GM23338 (cell line): ENCODE measurements around the gene RRM1. TPM values are rescaled to one million over a fixed set of nuclear protein-coding genes. Genes with fewer than 3 reads are reported as not detected.

Source experiments
- ATAC-seq: fragments of 200-7000 bp; cut with Tn5 transposase; 3 replicates; pipeline ENCODE4 v1.9.1; 2020
- DNase-seq: peaks from one replicate; pipeline ENCODE4 v3.0.0-alpha.2; 2015; ENCODE audit warnings: low spot score
- H2AFZ ChIP-seq: fragments of 200-600 bp; sonication (generic); 2 replicates; pipeline ENCODE4 v1.8.0; 2016; ENCODE audit warnings: antibody characterized with exemption, mild to moderate bottlenecking, moderate library complexity
- H3F3A ChIP-seq: fragments of 200-600 bp; sonication (generic); replicated peaks from 2 replicates; pipeline ENCODE4 v1.8.0; 2017; ENCODE audit warnings: antibody characterized with exemption, mixed run types, low read depth
- H3K27ac ChIP-seq: fragments of 200-600 bp; sonication (generic); 2 replicates; pipeline ENCODE4 v1.6.1; 2016; ENCODE audit warnings: low read depth
- H3K27me3 ChIP-seq: fragments of 200-600 bp; sonication (generic); 2 replicates; pipeline ENCODE4 v1.8.0; 2016; ENCODE audit warnings: mild to moderate bottlenecking, mixed run types, moderate library complexity; ENCODE audit not compliant: insufficient read depth
- H3K36me3 ChIP-seq: fragments of 200-600 bp; sonication (generic); 2 replicates; pipeline ENCODE4 v1.8.0; 2016; ENCODE audit warnings: mild to moderate bottlenecking; ENCODE audit not compliant: insufficient read depth
- H3K4me1 ChIP-seq: fragments of 200-600 bp; sonication (generic); 2 replicates; pipeline ENCODE4 v1.8.0; 2016; ENCODE audit warnings: mild to moderate bottlenecking, moderate library complexity; ENCODE audit not compliant: insufficient read depth
- H3K4me2 ChIP-seq: fragments of 200-600 bp; sonication (generic); 2 replicates; pipeline ENCODE4 v1.7.1; 2017; ENCODE audit warnings: mixed run types
- H3K4me3 ChIP-seq: fragments of 200-600 bp; sonication (generic); 2 replicates; pipeline ENCODE4 v1.6.1; 2016; ENCODE audit warnings: mixed run types
- H3K79me2 ChIP-seq: fragments of 200-600 bp; sonication (generic); replicated peaks from 2 replicates; pipeline ENCODE4 v1.8.0; 2017; ENCODE audit warnings: mild to moderate bottlenecking; ENCODE audit not compliant: insufficient read depth
- H3K9me2 ChIP-seq: fragments of 200-600 bp; sonication (generic); 2 replicates; pipeline ENCODE4 v1.8.0; 2017; ENCODE audit not compliant: insufficient read depth
- H4K20me1 ChIP-seq: fragments of 200-600 bp; sonication (generic); replicated peaks from 2 replicates; pipeline ENCODE4 v1.8.0; 2017; ENCODE audit warnings: mild to moderate bottlenecking; ENCODE audit not compliant: insufficient read depth
- H3K27ac Mint-ChIP-seq: 2 replicates; pipeline ENCODE4 v1.8.0; 2020; ENCODE audit warnings: inconsistent platforms, mild to moderate bottlenecking, moderate library complexity, mixed read lengths
- H3K27me3 Mint-ChIP-seq: 3 replicates; pipeline ENCODE4 v1.8.0; 2022; ENCODE audit warnings: low read depth, mild to moderate bottlenecking, moderate library complexity, mixed read lengths, inconsistent platforms; ENCODE audit not compliant: insufficient read depth, poor library complexity
- H3K36me3 Mint-ChIP-seq: 3 replicates; pipeline ENCODE4 v1.8.0; 2021; ENCODE audit warnings: low read depth, mild to moderate bottlenecking, inconsistent platforms, moderate library complexity, mixed read lengths
- H3K4me1 Mint-ChIP-seq: 3 replicates; pipeline ENCODE4 v1.8.0; 2020; ENCODE audit warnings: mild to moderate bottlenecking, inconsistent platforms, mixed read lengths
- H3K4me3 Mint-ChIP-seq: 3 replicates; pipeline ENCODE4 v1.8.0; 2021; ENCODE audit warnings: moderate library complexity, mild to moderate bottlenecking, inconsistent platforms, mixed read lengths
- H3K9me3 Mint-ChIP-seq: 3 replicates; pipeline ENCODE4 v1.8.0; 2020; ENCODE audit warnings: moderate library complexity, mild to moderate bottlenecking, inconsistent platforms, mixed read lengths
- CREB1 ChIP-seq: fragments of 250-450 bp; sonication (Bioruptor Pico); IDR thresholded peaks from 2 replicates; pipeline ENCODE4 v1.5.0; 2020; ENCODE audit warnings: low read depth, mild to moderate bottlenecking, moderate library complexity
- CTCF ChIP-seq, 2 experiments: fragments of 200-600 bp in 1 of 2; sonication (generic) in 1 of 2; conservative IDR thresholded peaks; 2 replicates each; pipeline versions ENCODE4 v1.5.1 to v1.6.1; 2016 to 2017; ENCODE audit warnings: antibody characterized with exemption in 2 of 2, low read depth in 2 of 2, mild to moderate bottlenecking in 2 of 2, moderate library complexity in 1 of 2
- ETS1 ChIP-seq: IDR thresholded peaks from 2 replicates; pipeline ENCODE4 v1.6.1; 2016; ENCODE audit warnings: antibody characterized with exemption
- EZH2 ChIP-seq: fragments of 200-600 bp; sonication (generic); IDR thresholded peaks from one replicate; pipeline ENCODE4 v1.8.0; 2017; ENCODE audit warnings: antibody characterized with exemption, mild to moderate bottlenecking, low read depth; ENCODE audit not compliant: unreplicated experiment
- EZH2phosphoT487 ChIP-seq: fragments of 200-600 bp; sonication (generic); IDR thresholded peaks from one replicate; pipeline ENCODE4 v1.8.1; 2018; ENCODE audit warnings: antibody characterized with exemption; ENCODE audit not compliant: unreplicated experiment
- JUNB ChIP-seq: IDR thresholded peaks from one replicate; pipeline ENCODE4 v1.6.1; 2016; ENCODE audit warnings: antibody characterized with exemption; ENCODE audit not compliant: unreplicated experiment
- NANOG ChIP-seq: IDR thresholded peaks from 2 replicates; pipeline ENCODE4 v1.6.1; 2016; ENCODE audit warnings: antibody characterized with exemption, borderline replicate concordance
- POLR2AphosphoS5 ChIP-seq: IDR thresholded peaks from 2 replicates; pipeline ENCODE4 v1.6.1; 2016; ENCODE audit warnings: antibody characterized with exemption, low read depth
- REST ChIP-seq: IDR thresholded peaks from one replicate; pipeline ENCODE4 v1.6.1; 2018; ENCODE audit warnings: antibody characterized with exemption; ENCODE audit not compliant: unreplicated experiment
- STAT1 ChIP-seq: IDR thresholded peaks from one replicate; pipeline ENCODE4 v1.6.1; 2016; ENCODE audit warnings: antibody characterized with exemption; ENCODE audit not compliant: unreplicated experiment
- ZNF114 ChIP-seq: fragments of 250-450 bp; sonication (Bioruptor Pico); IDR thresholded peaks from 2 replicates; pipeline ENCODE4 v1.5.0; 2020; ENCODE audit warnings: mild to moderate bottlenecking, moderate library complexity
- ZNF331 ChIP-seq: fragments of 250-450 bp; sonication (Bioruptor Pico); IDR thresholded peaks from 2 replicates; pipeline ENCODE4 v1.5.0; 2020; ENCODE audit warnings: low read depth, mild to moderate bottlenecking, moderate library complexity
- polyA plus RNA-seq: library from polyadenylated mRNA; unstranded; fragments of >200 nt; fragmentation: Nextera tagmentation; extraction: Ambion mirVana; gene quantifications from 2 replicates; pipeline ENCODE4 v1.2.1, GENCODE V29; 2016
- total RNA-seq: library from RNA; depleted of rRNA; stranded (reverse); fragments of >200 nt; shearing (Covaris generic); gene quantifications from 2 replicates; pipeline ENCODE4 v1.2.3, GENCODE V29; 2014

The RRM1 gene
- total and polyA plus RNA-seq, 2 experiments from 2014 or later = 47.3 to 96.8 TPM

DNA sequence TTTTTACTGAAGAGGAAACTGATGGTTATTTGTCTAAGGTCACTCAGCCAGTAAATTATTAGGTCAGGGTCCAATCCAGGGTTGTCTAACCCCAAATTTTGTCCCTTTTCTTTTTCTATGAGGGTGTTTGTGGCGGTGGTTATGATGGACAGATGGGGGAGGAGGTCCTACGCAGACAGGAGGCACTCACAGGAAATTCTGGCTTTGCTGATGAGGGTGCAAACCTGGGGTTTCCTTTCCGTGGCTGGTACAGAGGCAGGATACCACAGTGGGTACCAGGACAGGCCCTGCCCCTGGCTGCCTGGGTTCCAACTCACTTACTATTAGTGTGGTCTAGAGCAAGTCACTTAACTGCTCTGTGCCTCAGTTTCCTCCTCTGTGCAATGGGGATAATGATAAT, 91.0 kb downstream of the RRM1 start:
- DNase-seq (no peak), ATAC-seq (no peak)
- H3K9me3 Mint-ChIP-seq = no peaks in the 10 kb centered on the region
- no peak overlapping the region for H3K4me2 ChIP-seq
- H3K9me2 ChIP-seq = no peaks in the 10 kb centered on the region
- no peaks in the 10 kb centered on the region for H4K20me1 ChIP-seq
- H3K36me3 ChIP-seq = no peaks in the 10 kb centered on the region
- peaks cover 2% of the 10 kb centered on the region; the same call in 1 of the 3 replicates for H3K4me1 Mint-ChIP-seq
- no peaks in the 10 kb centered on the region for H3K36me3 Mint-ChIP-seq
- peaks cover 11% of the 10 kb centered on the region for H3K27me3 Mint-ChIP-seq
- H3K27ac Mint-ChIP-seq = no peak overlapping the region
- no peak overlapping the region for H3K4me3 Mint-ChIP-seq
- no peak overlapping the region for H3K27ac ChIP-seq
- H2AFZ ChIP-seq = no peak overlapping the region
- TF ChIP-seq ETS1 = no peak
- TF ChIP-seq NANOG = no peak
- TF ChIP-seq JUNB = no peak
- TF ChIP-seq REST = no peak
- TF ChIP-seq EZH2phosphoT487 = no peak
- no peak for TF ChIP-seq ZNF114
- no peak overlapping the region for H3K4me3 ChIP-seq
- H3K79me2 ChIP-seq = no peaks in the 10 kb centered on the region
- peaks cover 6% of the 10 kb centered on the region; the same call in 1 of the 2 replicates for H3K27me3 ChIP-seq
- H3K4me1 ChIP-seq = 0 out of 2 replicates have a peak, but pooled peaks cover 3% of the 10 kb centered on the region
- no peaks in the 10 kb centered on the region for H3F3A ChIP-seq

GRCh38 chr11:4186464-4187054, 92.0 kb downstream of the RRM1 start:
- H2AFZ ChIP-seq = peak overlapping the region; percentile 82
- H3K27ac ChIP-seq = no peak overlapping the region
- H3K79me2 ChIP-seq = no peaks in the 10 kb centered on the region
- H3K36me3 ChIP-seq = no peaks in the 10 kb centered on the region
- H3K4me3 ChIP-seq = peak overlapping the region; percentile 78
- peaks cover 7% of the 10 kb centered on the region for H3K27me3 Mint-ChIP-seq
- peak overlapping the region; percentile 67 for H3K4me2 ChIP-seq
- H3K4me1 Mint-ChIP-seq = no peaks in the 10 kb centered on the region
- no peaks in the 10 kb centered on the region for H4K20me1 ChIP-seq
- 0 out of 2 replicates have a peak, but pooled peaks cover 3% of the 10 kb centered on the region for H3K4me1 ChIP-seq
- ATAC-seq (no peak), DNase-seq (no peak)
- H3K4me3 Mint-ChIP-seq = peak overlapping the region; percentile 76
- H3K27me3 ChIP-seq = peaks cover 6% of the 10 kb centered on the region; the same call in 1 of the 2 replicates
- no peaks in the 10 kb centered on the region for H3K36me3 Mint-ChIP-seq
- no peaks in the 10 kb centered on the region for H3F3A ChIP-seq
- no peaks in the 10 kb centered on the region for H3K9me3 Mint-ChIP-seq
- no peaks in the 10 kb centered on the region for H3K9me2 ChIP-seq
- no peak overlapping the region for H3K27ac Mint-ChIP-seq
- TF ChIP-seq NANOG (no peak), CTCF (conservative IDR thresholded peaks at IDR 0.05; ENCODE audit: low read depth in 2 of 2) (no peak), ZNF114 (no peak), REST (no peak), ETS1 (no peak), ZNF331 (CRISPR knock-in tag) (no peak), STAT1 (no peak), EZH2 (no peak), POLR2AphosphoS5 (no peak), CREB1 (no peak; the same call in 1 of the 2 replicates), JUNB (no peak)
